ENCODE measurements around the gene AKT1S1. TPM values are rescaled to one million over a fixed set of nuclear protein-coding genes. Genes with fewer than 3 reads are reported as not detected.
A peak's percentile ranks its signal among the peaks of the same experiment; 100 is the strongest.

AKT1S1 gene
- polyA plus RNA-seq, 6 donors from 2014 or later, result 1.5 to 6.0 (median 3.2) TPM

DNA sequence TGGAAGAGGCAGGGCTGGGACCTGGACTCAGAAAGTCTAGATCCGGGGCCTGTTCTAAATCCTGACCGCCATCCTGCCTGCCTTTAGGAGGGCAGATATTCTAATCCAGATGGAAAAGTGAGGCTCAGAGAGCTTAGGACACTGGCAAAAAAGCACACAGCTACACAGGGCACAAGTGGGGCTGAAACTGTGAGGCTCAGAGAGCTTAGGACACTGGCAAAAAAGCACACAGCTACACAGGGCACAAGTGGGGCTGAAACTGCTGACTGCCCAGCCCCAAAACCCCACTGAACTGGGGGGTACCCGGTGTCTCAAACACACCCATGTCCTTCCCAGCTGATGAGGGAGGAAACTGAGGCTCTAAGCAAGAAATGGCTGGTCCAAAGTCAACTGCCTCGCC is 2.0 kb downstream of the AKT1S1 start:
- Mint-ChIP-seq H3K4me3 (peak overlapping the region in 1 of 8 donors; percentile 61), H3K27ac (peak overlapping the region in 3 of 6 donors; percentile 19 to 72 (median 61)), H3K9me3 (no peaks in the 10 kb centered on the region), H3K36me3 (no peaks in the 10 kb centered on the region), H3K27me3 (no peaks in the 10 kb centered on the region), H3K4me1 (peaks cover 19 to 41% (median 39%) of the 10 kb centered on the region in 3 donors)
- DNase-seq (no peak), ATAC-seq (ENCODE audit: low read depth in 2 of 2) (no peak)

DNA sequence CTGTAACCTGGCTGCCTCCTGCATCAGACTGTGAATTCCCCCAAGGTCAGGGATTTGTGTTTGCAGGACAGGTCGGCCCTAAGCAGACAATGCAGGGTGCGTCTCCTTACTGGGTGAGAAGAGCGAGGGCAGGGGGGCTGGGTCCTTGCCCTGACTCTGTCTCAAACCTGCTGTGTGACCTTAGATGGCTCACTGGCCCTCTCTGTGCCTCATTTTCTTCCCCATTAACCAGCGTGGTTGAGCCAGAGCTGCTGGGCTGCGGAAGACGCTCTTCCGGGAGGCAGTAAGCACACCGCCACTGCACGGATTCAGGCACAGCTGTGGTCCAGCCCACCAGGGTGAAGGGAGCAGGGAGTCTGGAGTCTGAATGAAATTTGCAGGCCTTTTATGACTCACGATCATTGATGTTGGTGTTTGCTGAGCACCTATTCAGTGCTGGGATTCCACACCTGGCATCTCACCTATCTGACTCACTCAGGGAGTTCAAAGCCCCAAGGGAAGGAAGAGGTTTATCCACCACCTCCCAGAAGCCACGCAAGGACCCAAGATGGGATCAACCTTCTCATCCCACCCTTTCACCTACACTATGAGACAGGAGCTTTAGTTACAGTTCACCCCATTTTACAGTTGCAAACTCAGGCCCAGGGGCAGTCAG is 2.5 kb downstream of the AKT1S1 start:
- H3K27ac Mint-ChIP-seq, result peak overlapping the region in 3 of 6 donors; percentile 54 to 61 (median 56)
- DNase-seq, result no peak
- H3K9me3 Mint-ChIP-seq, result no peaks in the 10 kb centered on the region
- H3K4me1 Mint-ChIP-seq, result peaks cover 21 to 43% (median 41%) of the 10 kb centered on the region in 3 donors
- H3K36me3 Mint-ChIP-seq, result no peaks in the 10 kb centered on the region
- H3K27me3 Mint-ChIP-seq, result no peaks in the 10 kb centered on the region
- no peak for ATAC-seq (ENCODE audit: low read depth in 2 of 2)
- peak overlapping the region in 2 of 8 donors; percentile 31 to 61 for H3K4me3 Mint-ChIP-seq

DNA sequence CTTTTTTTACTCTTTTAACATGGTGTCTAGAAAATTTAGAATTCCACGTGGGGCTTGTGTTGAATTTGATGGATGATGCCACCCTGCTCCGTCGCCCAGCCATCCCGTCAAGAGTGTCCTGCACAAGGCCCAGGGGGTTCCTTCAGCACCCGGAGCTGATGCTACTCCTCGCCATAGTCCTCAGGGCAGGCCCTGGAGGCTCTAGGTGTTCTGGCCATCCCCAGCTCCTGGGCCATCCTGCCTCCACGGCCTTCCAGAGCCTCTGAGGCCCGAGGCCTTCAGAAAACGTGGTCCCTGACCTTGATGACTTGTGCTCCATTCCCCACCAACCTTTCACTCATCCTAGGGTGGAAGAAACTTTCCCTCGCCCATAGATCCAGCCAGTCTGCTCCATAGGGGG is 3.3 kb downstream of the AKT1S1 start:
- Mint-ChIP-seq H3K4me3 (peak overlapping the region in 4 of 8 donors; percentile 31 to 54 (median 42)), H3K27me3 (no peaks in the 10 kb centered on the region), H3K9me3 (no peaks in the 10 kb centered on the region), H3K27ac (no peak overlapping the region), H3K4me1 (peaks cover 16 to 40% (median 36%) of the 10 kb centered on the region in 3 donors), H3K36me3 (no peaks in the 10 kb centered on the region)
- DNase-seq (no peak), ATAC-seq (ENCODE audit: low read depth in 2 of 2) (no peak)

DNA sequence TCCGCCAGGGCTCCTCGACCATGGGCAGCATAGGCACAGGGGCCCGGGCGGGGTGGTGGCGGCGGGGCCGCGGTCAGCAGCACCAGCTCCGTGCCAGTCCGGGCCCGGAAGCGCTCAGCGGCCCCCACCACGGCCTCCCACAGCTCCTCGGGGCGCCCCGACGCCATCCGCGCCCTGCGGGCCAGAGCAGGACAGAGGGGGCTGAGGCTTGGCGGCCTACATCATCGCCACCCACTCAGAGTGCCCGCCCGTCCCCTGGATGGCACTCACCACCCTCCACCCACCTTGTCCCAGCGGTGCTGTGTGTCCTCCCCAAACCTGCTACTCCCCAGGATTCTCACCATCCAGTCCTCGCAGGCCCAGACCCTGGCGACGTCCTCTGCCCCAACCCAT is 4.0 kb downstream of the AKT1S1 start:
- Mint-ChIP-seq H3K36me3 (no peaks in the 10 kb centered on the region), H3K27me3 (no peaks in the 10 kb centered on the region), H3K4me1 (peaks cover 14 to 42% (median 31%) of the 10 kb centered on the region in 3 donors), H3K4me3 (no peak overlapping the region), H3K27ac (no peak overlapping the region), H3K9me3 (peaks cover 0 to 1% (median 0%) of the 10 kb centered on the region in 7 donors)
- DNase-seq (no peak), ATAC-seq (ENCODE audit: low read depth in 2 of 2) (no peak)

DNA sequence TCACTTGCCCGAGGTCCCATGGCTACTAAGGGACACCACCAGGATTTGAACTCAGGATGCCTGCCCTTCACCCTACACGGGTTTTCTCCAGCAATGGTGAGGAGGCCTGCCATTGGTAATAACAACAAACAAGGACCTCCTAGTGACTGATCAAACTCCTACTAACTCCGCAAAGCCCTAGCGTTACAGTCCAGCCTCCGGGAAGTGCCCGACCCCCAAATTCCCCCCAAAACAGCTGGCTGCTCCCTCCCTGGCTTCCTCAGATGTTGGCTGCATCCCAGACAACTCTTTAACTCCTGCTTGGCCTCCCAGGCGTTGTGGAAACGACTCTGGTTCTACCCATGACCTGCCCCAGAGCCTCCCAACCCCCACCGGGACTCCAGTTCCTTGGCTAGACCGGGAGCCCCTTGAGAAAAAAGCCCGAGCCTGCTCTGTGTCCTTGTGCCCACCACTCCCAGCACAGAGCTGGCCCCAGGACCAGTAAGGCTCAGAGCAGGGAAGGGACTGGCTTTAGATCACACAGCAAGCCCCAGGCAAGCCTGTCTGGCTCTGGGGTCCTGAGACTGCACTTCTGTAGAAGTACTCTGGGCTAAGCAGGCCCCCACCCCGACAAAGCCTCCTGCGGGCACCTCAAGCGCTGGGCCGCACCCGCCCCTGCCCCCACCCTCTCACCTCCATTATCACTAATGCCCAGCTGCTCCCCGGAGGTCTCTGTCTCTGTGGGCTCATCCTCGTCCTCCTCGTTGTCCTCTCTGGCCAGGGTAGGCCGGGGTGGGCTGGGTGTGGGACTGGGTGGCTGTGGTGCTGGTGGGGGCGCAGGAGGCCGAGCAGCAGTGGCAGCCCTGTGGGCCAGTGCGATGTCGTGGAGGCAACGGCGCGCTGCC is 4.7 kb downstream of the AKT1S1 start:
- DNase-seq, result no peak
- peaks cover 15 to 45% (median 34%) of the 10 kb centered on the region in 3 donors for H3K4me1 Mint-ChIP-seq

DNA sequence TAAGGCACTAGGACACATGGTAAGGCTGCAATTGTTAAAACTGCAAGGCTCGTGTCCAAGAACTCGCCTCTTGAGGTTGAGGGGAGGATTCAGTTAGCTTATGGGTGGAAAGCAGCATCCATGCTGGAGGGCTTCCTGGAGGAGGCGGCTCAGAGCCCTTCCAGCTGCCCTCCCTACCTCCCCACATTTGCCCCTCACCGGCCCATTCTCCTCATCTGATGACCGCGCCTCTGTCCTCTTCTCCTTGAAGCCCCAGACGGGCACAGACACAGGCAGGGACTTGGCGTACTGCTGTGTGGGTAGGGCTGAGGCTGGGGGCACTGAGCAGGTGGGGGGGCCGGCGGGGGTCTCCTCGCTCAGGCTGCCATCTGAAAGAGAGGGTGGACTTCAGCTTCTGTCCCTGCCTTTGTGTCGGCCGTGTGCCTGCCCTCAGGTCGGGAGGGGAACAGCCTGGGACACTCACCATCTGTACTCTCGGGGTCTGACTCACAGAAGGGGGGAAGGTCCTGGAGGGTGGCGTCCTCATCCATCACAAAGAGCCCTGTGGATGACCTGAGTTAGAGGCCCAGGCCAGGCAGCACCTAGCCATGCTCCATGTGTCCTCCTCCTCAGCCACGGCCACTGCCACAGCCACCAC is 5.7 kb downstream of the AKT1S1 start:
- peaks cover 0 to 2% (median 0%) of the 10 kb centered on the region in 7 donors for H3K9me3 Mint-ChIP-seq
- H3K4me1 Mint-ChIP-seq, result peaks cover 24 to 52% (median 41%) of the 10 kb centered on the region in 3 donors
- no peaks in the 10 kb centered on the region for H3K36me3 Mint-ChIP-seq
- H3K4me3 Mint-ChIP-seq, result peak overlapping the region in 7 of 8 donors; percentile 5 to 91 (median 57)
- no peaks in the 10 kb centered on the region for H3K27me3 Mint-ChIP-seq
- no peak for ATAC-seq (ENCODE audit: low read depth in 2 of 2)
- no peak for DNase-seq
- H3K27ac Mint-ChIP-seq, result peak overlapping the region in 3 of 6 donors; percentile 2 to 75 (median 54)

More for the DNA sequence above, 4.7 kb downstream of the AKT1S1 start:
- no peak for ATAC-seq (ENCODE audit: low read depth in 2 of 2)
- Mint-ChIP-seq H3K4me3 (peak overlapping the region in 6 of 8 donors; percentile 5 to 86 (median 65)), H3K27ac (peak overlapping the region in 4 of 6 donors; percentile 2 to 37 (median 20)), H3K9me3 (peaks cover 0 to 2% (median 0%) of the 10 kb centered on the region in 7 donors), H3K27me3 (no peaks in the 10 kb centered on the region), H3K36me3 (no peaks in the 10 kb centered on the region)

DNA sequence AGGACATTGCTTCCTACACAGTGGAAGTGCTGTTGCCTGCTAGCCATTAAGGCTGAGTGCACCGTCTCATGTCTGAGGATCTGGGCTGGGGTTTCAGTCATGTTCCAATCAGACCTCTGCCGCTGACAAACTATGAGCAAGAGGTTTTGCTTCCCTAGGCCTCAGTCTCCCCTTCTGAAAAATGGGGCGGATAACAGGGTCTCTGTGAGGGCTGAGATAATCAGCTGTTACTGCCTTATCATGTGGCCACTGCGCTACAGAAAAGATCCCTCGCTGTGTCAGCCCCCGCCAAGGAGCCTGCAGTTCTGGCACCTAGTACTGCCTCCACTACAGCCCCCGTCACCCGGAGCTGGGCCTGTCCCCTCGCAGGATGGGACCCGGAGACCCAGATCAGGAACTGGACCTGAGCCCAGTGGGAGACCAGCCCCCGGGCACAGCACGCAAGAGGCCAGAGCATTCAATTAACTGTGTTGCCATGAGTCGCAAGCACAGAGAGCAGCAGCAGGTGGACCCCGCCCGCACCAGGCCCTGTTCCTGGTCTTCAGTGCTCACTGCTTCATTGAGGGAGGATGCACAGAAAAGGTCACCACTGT is 6.8 kb downstream of the AKT1S1 start:
- Mint-ChIP-seq H3K9me3 (peaks cover 0 to 2% (median 0%) of the 10 kb centered on the region in 7 donors), H3K4me3 (peak overlapping the region in 2 of 8 donors; percentile 26 to 91), H3K27me3 (no peaks in the 10 kb centered on the region), H3K4me1 (peaks cover 27 to 56% (median 45%) of the 10 kb centered on the region in 3 donors), H3K36me3 (no peaks in the 10 kb centered on the region), H3K27ac (peak overlapping the region in 2 of 6 donors; percentile 64 to 91)
- no peak for DNase-seq
- ATAC-seq (ENCODE audit: low read depth in 2 of 2), result no peak

DNA sequence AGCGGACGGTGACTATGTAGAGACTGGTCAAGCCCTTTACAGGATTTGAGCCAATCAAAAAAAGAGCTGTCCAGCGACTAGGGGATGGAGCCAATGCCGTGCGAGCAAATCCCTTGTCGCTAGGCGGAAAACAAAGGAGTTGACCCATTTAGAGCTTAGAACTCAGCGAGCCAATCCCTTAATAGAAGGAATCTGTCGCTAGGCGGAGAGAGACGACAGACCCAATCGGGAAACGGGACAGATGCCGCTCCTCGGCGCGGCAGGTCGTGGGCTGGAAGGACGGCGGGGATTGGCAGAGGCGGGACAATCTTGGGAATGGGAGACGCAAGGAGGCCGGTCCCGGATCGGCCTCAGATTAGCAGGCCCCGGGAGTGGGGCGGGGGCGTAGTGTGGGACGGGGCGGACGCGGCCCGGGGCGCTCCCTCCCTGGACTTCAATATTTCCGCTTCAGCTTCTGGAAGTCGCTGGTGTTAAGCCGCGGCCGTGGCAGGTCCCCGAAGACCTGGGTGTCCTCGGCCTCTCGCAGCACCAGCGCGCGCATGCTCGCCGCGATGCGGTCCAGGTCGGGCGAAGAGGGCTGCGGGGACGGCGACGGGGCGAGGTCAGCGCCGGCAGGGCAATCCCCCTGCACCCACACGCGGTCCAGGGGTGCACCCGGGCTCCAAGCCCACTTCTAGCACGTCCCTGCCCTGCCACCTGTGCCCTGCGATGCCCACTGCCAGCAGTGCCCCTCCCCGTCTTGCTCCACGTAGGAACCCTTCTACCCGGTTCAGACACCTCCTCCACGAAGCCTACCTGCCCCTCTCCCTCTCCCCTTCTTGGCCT is 7.5 kb downstream of the AKT1S1 start:
- peak overlapping the region in 1 of 6 donors; percentile 91 for H3K27ac Mint-ChIP-seq
- peaks cover 25 to 55% (median 46%) of the 10 kb centered on the region in 3 donors for H3K4me1 Mint-ChIP-seq
- peak overlapping the region in 1 of 8 donors; percentile 91 for H3K4me3 Mint-ChIP-seq
- H3K36me3 Mint-ChIP-seq, result no peaks in the 10 kb centered on the region
- H3K27me3 Mint-ChIP-seq, result no peaks in the 10 kb centered on the region
- DNase-seq, result peak; percentile 94
- H3K9me3 Mint-ChIP-seq, result peaks cover 0 to 2% (median 0%) of the 10 kb centered on the region in 7 donors
- peak; percentile 72 to 73 for ATAC-seq (ENCODE audit: low read depth in 2 of 2)

DNA sequence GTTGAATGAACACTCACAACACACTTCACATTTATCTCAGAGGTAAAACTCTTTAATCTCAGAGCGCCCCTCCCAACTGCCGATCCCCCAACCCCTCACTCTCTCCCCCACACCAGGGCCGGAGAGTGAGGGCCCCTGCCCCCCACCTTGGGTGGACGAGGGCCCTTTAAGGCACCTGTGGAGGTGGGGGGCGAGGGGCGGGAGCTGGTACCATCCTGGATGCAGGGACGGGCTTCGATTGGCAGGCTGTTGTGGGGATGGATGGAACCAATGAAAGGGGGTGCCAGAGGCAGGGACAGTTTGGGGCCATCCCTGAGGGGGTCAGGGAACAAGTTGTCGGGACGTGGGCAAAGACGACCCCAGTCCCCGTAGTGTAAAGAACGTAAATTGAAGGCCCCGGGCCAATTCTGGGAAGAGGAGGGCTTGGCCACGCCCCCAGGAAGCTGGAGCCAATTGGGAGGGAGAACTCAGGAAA is 8.1 kb downstream of the AKT1S1 start:
- no peaks in the 10 kb centered on the region for H3K36me3 Mint-ChIP-seq
- H3K4me1 Mint-ChIP-seq, result peaks cover 30 to 62% (median 46%) of the 10 kb centered on the region in 3 donors
- ATAC-seq (ENCODE audit: low read depth in 2 of 2) (peak in 1 of 2 donors; percentile 2), DNase-seq (no peak)
- peak overlapping the region in 1 of 6 donors; percentile 100 for H3K27ac Mint-ChIP-seq
- H3K27me3 Mint-ChIP-seq, result no peaks in the 10 kb centered on the region
- peaks cover 0 to 2% (median 0%) of the 10 kb centered on the region in 7 donors for H3K9me3 Mint-ChIP-seq
- no peak overlapping the region for H3K4me3 Mint-ChIP-seq

DNA sequence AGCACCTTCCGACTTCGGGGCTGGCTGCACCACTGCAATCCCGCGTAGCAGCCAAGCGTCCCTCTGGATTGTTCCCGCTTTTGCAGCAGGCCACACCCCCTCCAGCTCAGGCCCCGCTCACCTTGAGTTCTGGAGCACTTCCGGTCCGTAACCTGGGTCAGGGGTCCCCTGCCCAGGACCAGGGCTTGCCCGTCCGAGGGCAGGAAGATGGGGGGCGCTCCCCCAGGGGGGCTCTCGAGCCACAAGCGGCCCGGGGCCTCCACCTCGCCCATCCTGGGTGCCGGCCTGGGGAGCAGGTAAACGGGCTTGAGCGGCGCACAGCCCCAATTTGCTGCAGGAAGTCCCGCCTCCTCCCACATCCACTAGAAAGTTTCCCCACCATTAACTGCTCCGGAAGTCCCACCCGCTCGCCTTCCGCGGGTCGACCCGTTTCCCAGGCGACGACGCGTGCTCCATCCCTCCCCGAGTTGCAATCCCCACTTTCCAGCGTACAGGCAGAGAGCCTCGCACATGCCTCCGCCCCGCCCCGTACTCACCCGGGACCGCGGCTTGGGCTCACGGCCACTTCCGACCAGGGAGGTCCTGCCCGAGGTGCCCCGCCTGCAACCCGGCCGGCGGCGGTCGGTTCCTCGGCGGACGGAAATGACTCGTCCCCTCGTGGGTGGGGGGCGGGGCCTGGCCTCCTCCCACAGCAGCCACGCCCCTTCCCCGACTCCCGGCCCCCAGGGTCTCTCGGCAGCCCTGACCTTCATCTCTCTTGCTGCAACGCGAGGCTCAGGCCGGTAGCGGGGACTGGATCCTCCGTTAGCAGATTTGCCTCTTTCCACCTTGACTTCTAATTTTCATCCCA is 10.0 kb downstream of the AKT1S1 start, which contains the start of gene PNKP:
Gene PNKP, minus strand, starts transcription at position 644 of the 850 bp plus-strand sequence. Its CDS starts 372 bp downstream, at position 272.
- peak within 1 kb of the TSS in 3 of 6 donors; percentile 100 for H3K27ac Mint-ChIP-seq
- H3K9me3 Mint-ChIP-seq, result peaks cover 0 to 2% (median 0%) of the 10 kb centered on the region in 7 donors
- H3K36me3 Mint-ChIP-seq, result peaks cover 0 to 9% of the 10 kb centered on the region in 2 donors
- H3K27me3 Mint-ChIP-seq, result no peaks in the 10 kb centered on the region
- H3K4me3 Mint-ChIP-seq, result peak within 1 kb of the TSS in 1 of 8 donors; percentile 99
- ATAC-seq (ENCODE audit: low read depth in 2 of 2) (peak; percentile 53 to 56), DNase-seq (peak; percentile 90)
- H3K4me1 Mint-ChIP-seq, result peaks cover 36 to 66% (median 53%) of the 10 kb centered on the region in 3 donors

DNA sequence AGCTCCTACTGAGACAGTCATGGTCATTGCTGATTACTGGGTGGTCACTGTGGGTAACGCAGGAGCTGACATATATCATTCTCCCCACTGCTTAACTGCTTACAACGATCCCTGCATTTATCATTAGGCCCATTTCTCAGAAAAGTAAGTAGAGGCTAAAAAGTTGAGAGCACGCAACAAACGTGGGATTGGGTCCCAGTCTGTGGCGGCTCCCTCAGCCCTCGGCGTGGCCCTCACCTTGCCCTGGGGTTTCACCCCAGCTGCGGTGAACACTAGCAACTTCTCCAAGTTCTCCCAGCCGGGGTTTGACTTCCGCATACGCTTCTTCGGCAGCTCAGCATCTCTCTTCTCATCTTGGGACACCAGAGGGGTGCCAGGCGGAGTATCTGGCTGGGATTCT is 12.3 kb downstream of the AKT1S1 start:
- Mint-ChIP-seq H3K27ac (peak overlapping the region in 1 of 6 donors; percentile 85), H3K27me3 (no peaks in the 10 kb centered on the region), H3K4me3 (peak overlapping the region in 1 of 8 donors; percentile 8), H3K4me1 (peaks cover 33 to 49% (median 37%) of the 10 kb centered on the region in 3 donors), H3K9me3 (peaks cover 0 to 2% (median 0%) of the 10 kb centered on the region in 7 donors), H3K36me3 (peaks cover 0 to 9% of the 10 kb centered on the region in 2 donors)
- no peak for DNase-seq
- no peak for ATAC-seq (ENCODE audit: low read depth in 2 of 2)
